Ovary (tissue), 9 donors: ENCODE measurements around the gene ANKRD31. TPM values are rescaled to one million over a fixed set of nuclear protein-coding genes. Genes with fewer than 3 reads are reported as not detected.

Source experiments
- DNase-seq, 5 donors: peaks; one replicate each; pipeline ENCODE4 v3.0.0-alpha.2; 2019 to 2020
- H3K27ac ChIP-seq, 2 donors: fragments of 200-600 bp; one replicate each; pipeline versions ENCODE4 v1.5.1 to v1.8.0; 2019 to 2022
- H3K27me3 ChIP-seq: fragments of 200-600 bp; one replicate; pipeline ENCODE4 v1.8.0; 2022
- H3K36me3 ChIP-seq: fragments of 200-600 bp; sonication (generic); one replicate; pipeline ENCODE4 v1.5.1; 2019
- H3K4me1 ChIP-seq: one replicate; pipeline ENCODE4 v1.8.1; 2013; ENCODE audit warnings: mild to moderate bottlenecking, moderate library complexity; ENCODE audit not compliant: insufficient read depth
- H3K4me3 ChIP-seq: fragments of 200-600 bp; sonication (generic); one replicate; pipeline ENCODE4 v1.5.1; 2017
- H3K9me3 ChIP-seq, 2 donors: fragments of 200-600 bp in 1 of 2; sonication (generic) in 1 of 2; one replicate each; pipeline versions ENCODE4 v1.5.1 to v1.8.1; 2013 to 2019; ENCODE audit warnings: mild to moderate bottlenecking in 1 of 2, moderate library complexity in 1 of 2
- EP300 ChIP-seq: sonication (generic); formaldehyde crosslinking; IDR thresholded peaks from one replicate; pipeline ENCODE4 v1.6.1; 2017; ENCODE audit warnings: antibody characterized with exemption
- POLR2A ChIP-seq: fragments of 450-650 bp; IDR thresholded peaks from one replicate; pipeline ENCODE4 v1.6.1; 2017; ENCODE audit warnings: antibody characterized with exemption, mild to moderate bottlenecking, moderate library complexity
- WGBS, 3 donors: extraction: QIAGEN DNeasy Blood & Tissue Kit in 1 of 3; methylation state at CpG; one replicate each; pipeline versions ENCODE4 v1.1.5 to v1.1.7; 2013 to 2017; 5-methylcytosine and 5-hydroxymethylcytosine counted together
- intact Hi-C, 4 donors: fragments of 100-400 bp; cut with DNase I; formaldehyde crosslinking; loops; one replicate each; pipeline versions ENCODE4 v1.11.0 to v1.15.1; 2022 to 2023
- polyA plus RNA-seq, 2 donors: library from polyadenylated mRNA; stranded (reverse); fragments of 200-250 nt in 1 of 2; fragments of 350-450 nt in 1 of 2; fragmentation: Illumina TruSeq in 1 of 2; extraction: RNeasy Lipid Tissue Mini Kit (QIAGEN cat#74804) in 1 of 2; gene quantifications; one replicate each; pipeline ENCODE4 v1.2.3, GENCODE V29; 2013 to 2014
- total RNA-seq, 7 donors: library from RNA; depleted of rRNA in 2 of 7; stranded (reverse); fragments of >200 nt in 2 of 7; fragmentation: NEBNext Ultra II Directional in 3 of 7; extraction: Animal tissue kit (Norgen Biotek cat#: 25700) in 3 of 7; gene quantifications; one replicate each; pipeline versions ENCODE4 v1.1.0 to v1.2.4, GENCODE V29; 2016 to 2023
- TF ChIP-seq, protein P1 (sequence below), 3 donors: fragments of 450-650 bp in 2 of 3; fragments of 200-600 bp in 1 of 3; IDR thresholded peaks; one replicate each; pipeline versions ENCODE4 v1.5.1 to v1.8.0; 2016 to 2022; ENCODE audit warnings: antibody characterized with exemption in 3 of 3, mild to moderate bottlenecking in 1 of 3
- donor health status: DM: no; HTN: no; CAD: no; lungs with moderate emphysema.
- donor health status: DM: no; HTN: no; CAD: no.
- donor health status: Bipolar disorder and iron deficiency.
- donor health status: DM: yes; HTN: yes; CAD: no.
- donor health status: DM: no; HTN: no; CAD: no.
- donor health status: DM: yes; HTN: yes; CAD: no.

Gene ANKRD31
- total and polyA plus RNA-seq, 9 donors, result 0.11 to 0.55 (median 0.36) TPM

DNA sequence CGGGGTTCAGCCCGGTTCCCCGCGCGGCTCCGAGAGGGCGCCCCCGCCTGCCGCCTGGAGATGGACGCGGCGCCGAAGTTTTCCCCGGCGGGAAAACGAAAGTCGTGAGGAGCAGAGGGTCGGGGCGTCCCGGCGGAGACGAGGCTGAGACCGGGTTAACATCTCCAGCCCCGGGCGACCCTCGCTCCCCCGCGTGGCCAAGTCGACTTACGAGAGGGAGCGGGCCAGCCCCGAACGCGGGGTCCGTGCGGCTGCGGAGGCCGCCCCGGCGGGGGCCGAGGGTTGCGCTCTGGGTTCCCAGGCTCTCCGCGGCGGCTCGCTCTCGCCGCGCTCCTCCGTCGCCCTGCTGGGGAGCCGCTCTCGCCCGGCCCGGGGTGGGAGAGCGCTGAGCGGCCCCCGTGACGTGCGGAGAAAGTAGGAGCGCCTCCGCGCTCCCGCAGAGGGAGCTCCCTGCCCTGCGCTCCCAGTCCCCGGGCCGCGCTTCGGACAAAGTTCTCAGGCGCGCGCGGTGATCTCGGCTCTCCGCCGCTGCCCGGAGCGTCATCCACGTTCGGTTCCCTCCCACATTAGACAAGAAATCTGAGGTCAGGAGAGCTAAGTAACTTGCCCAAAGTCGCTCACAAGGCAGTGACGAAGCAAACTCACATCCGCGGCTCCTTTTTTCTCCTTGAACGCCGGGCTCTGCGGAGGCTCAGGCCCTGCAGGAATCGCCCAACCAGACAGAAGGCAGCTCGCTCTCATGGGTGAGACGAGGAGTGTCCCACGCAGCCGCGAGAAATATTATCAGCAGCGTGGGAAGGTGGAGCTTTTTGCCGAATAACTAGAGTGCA is 183.2 kb downstream of the ANKRD31 start:
- TF ChIP-seq EP300 (no peak), POLR2A (no peak)
- TF ChIP-seq, protein P1, sequence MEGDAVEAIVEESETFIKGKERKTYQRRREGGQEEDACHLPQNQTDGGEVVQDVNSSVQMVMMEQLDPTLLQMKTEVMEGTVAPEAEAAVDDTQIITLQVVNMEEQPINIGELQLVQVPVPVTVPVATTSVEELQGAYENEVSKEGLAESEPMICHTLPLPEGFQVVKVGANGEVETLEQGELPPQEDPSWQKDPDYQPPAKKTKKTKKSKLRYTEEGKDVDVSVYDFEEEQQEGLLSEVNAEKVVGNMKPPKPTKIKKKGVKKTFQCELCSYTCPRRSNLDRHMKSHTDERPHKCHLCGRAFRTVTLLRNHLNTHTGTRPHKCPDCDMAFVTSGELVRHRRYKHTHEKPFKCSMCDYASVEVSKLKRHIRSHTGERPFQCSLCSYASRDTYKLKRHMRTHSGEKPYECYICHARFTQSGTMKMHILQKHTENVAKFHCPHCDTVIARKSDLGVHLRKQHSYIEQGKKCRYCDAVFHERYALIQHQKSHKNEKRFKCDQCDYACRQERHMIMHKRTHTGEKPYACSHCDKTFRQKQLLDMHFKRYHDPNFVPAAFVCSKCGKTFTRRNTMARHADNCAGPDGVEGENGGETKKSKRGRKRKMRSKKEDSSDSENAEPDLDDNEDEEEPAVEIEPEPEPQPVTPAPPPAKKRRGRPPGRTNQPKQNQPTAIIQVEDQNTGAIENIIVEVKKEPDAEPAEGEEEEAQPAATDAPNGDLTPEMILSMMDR (IDR thresholded peaks at IDR 0.05), result peak in 1 of 3 donors; percentile 19
- WGBS, 3 donors, result 0 to 1% (median 0%) methylated on average over 58 to 95 of the region's 95 CpGs
- Histone ChIP-seq H3K9me3 (no peaks in the 10 kb centered on the region), H3K4me1 (peaks cover 8% of the 10 kb centered on the region), H3K4me3 (peak overlapping the region; percentile 65), H3K36me3 (no peaks in the 10 kb centered on the region), H3K27ac (peak overlapping the region; percentile 78 to 92), H3K27me3 (no peaks in the 10 kb centered on the region)
- peak; percentile 37 to 75 (median 51) for DNase-seq
- intact Hi-C loops, result loop anchor here in 1 of 4 donors (10.0 kb wide), 1 partner anchor 789 kb away; no protein-coding TSS in a partner anchor

DNA sequence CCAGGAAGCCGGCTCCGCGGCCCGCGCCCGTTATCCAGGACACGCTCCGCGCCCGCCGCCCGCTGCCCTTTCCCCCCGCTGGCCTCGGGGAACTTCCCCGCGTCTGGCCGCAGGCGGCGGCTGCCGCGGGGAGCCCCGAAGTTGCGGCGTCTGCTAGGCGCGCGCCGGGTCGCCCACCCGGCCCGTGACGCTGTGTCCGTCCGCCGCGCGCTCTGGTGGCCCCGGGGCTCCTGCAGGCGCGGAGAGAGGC is 183.7 kb downstream of the ANKRD31 start:
- WGBS, 3 donors, result 0% methylated on average over 6 to 40 of the region's 40 CpGs; no CpG with 5 or more reads in 1 of the 3 donors
- peaks cover 9% of the 10 kb centered on the region for H3K4me1 ChIP-seq
- DNase-seq, result peak in 1 of 5 donors; percentile 54
- H3K27me3 ChIP-seq, result no peaks in the 10 kb centered on the region
- peak overlapping the region; percentile 65 for H3K4me3 ChIP-seq
- H3K27ac ChIP-seq, result peak overlapping the region; percentile 78 to 92
- no peaks in the 10 kb centered on the region for H3K36me3 ChIP-seq
- intact Hi-C loops, result loop anchor here in 1 of 4 donors (10.0 kb wide), 1 partner anchor 788 kb away; no protein-coding TSS in a partner anchor
- H3K9me3 ChIP-seq, result no peaks in the 10 kb centered on the region
- TF ChIP-seq EP300, result no peak
- TF ChIP-seq POLR2A, result no peak
- TF ChIP-seq, protein P1 (IDR thresholded peaks at IDR 0.05), result no peak

DNA sequence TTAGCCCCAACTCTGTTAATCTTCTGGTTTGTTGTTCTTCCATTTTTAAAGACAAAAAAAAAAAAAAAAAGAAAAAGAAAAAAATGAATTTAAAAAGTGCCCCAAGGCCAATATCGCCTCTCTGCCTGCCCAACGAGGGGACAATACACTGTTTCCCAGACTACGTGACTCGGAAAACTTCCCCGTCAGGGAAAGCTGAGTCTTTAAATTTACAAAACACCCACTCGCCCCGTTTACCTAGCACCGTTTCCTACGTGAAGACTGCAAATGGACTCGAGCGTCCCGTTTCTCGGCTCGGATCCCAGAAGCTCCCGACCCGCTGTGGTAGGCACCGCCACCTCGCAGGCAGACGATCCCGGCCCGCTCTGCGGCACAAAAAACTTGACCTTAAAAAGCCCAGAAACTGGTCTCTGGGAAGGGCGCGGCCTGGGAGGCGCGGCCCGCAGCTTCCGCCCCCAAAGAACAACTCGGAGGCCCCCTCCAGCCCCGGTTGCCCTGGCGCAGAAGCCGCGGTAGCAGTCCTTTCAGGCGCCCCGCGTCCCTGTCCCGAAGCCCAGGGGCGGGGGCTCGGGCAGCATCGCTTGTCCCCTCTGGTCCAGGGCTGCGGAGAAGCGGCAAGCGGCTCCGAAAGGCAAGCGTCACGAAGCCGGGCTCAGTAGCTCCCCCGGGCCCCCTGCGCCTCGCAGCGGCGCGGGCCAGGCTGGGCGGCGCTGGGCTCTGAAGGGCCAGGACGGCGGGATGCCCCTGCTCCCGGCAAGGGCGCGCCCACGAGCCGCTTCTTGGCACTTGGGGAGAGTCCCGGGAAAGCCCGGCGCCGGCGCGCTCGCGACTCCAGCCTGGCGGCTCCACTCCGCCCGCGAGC is 184.3 kb downstream of the ANKRD31 start, which contains the start of gene GCNT4:
Gene GCNT4, minus strand, starts transcription at position 367 of the 862 bp plus-strand sequence. CDS start 22,521 bp downstream, outside the sequence.
- no peaks in the 10 kb centered on the region for H3K27me3 ChIP-seq
- TF ChIP-seq EP300, result no peak
- TF ChIP-seq, protein P1 (IDR thresholded peaks at IDR 0.05), result no peak
- no peak for TF ChIP-seq POLR2A
- intact Hi-C loops, result loop anchor here in 1 of 4 donors (10.0 kb wide), 1 partner anchor 788 kb away; no protein-coding TSS in a partner anchor
- H3K27ac ChIP-seq, result peak within 1 kb of the TSS; percentile 78 to 92
- peak within 1 kb of the TSS; percentile 65 for H3K4me3 ChIP-seq
- H3K4me1 ChIP-seq, result peaks cover 12% of the 10 kb centered on the region
- no peaks in the 10 kb centered on the region for H3K36me3 ChIP-seq
- WGBS, 3 donors, result 0 to 1% (median 1%) methylated on average over 51 to 74 of the region's 74 CpGs
- no peaks in the 10 kb centered on the region for H3K9me3 ChIP-seq
- DNase-seq, result peak in 4 of 5 donors; percentile 36 to 74 (median 46)

DNA sequence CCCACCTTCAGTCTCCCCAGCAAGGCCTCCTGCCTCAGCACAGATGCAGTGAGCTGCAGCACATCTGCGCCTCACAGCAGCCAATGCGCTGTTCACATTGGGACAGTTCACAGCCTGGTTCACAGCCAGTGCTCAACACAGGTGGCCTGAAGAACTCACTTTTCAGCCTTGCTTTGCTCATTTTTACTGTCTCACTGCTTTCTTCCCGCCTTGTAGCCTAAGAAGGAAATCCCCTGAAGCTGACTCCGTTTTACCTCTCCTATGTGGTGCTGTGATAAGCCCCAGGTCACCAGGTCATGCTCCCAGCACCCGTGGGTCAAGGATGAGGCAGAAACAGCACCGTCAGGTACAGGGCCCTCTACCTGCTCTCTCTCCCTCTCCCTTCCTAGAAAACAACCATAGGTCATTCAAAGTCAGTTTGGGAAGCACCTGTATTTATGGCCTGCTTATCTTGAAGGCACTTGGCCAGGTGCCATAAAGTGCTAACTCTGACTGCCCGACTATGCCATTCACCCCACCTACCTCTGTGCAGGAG is 185.4 kb downstream of the ANKRD31 start:
- 77 to 79% (median 77%) methylated on average over 7 of the region's 7 CpGs for WGBS, 3 donors
- no peaks in the 10 kb centered on the region for H3K9me3 ChIP-seq
- no peak overlapping the region for H3K4me3 ChIP-seq
- no peak overlapping the region for H3K27ac ChIP-seq
- intact Hi-C loops, result loop anchor here in 1 of 4 donors (10.0 kb wide), 1 partner anchor 786 kb away; no protein-coding TSS in a partner anchor
- TF ChIP-seq, protein P1 (IDR thresholded peaks at IDR 0.05), result no peak
- TF ChIP-seq EP300, result no peak
- TF ChIP-seq POLR2A, result no peak
- H3K4me1 ChIP-seq, result peaks cover 12% of the 10 kb centered on the region
- H3K27me3 ChIP-seq, result no peaks in the 10 kb centered on the region
- no peaks in the 10 kb centered on the region for H3K36me3 ChIP-seq
- no peak for DNase-seq
